Testis (tissue), 2 donors: ENCODE data around the gene ORC3.

Experiments
- POLR2A ChIP-seq: fragments of 450-650 bp; IDR thresholded peaks from one replicate; pipeline ENCODE4 v1.6.1; 2017; ENCODE audit warnings: antibody characterized with exemption, mild to moderate bottlenecking, moderate library complexity
- TF ChIP-seq, protein P1 (sequence below), 3 experiments: fragments of 450-650 bp in 2 of 3; fragments of 200-600 bp in 1 of 3; sonication (generic) in 1 of 3; IDR thresholded peaks; one replicate each; pipeline ENCODE4 v1.5.1; 2016 to 2019; ENCODE audit warnings: antibody characterized with exemption in 3 of 3, mild to moderate bottlenecking in 2 of 3, moderate library complexity in 1 of 3

DNA sequence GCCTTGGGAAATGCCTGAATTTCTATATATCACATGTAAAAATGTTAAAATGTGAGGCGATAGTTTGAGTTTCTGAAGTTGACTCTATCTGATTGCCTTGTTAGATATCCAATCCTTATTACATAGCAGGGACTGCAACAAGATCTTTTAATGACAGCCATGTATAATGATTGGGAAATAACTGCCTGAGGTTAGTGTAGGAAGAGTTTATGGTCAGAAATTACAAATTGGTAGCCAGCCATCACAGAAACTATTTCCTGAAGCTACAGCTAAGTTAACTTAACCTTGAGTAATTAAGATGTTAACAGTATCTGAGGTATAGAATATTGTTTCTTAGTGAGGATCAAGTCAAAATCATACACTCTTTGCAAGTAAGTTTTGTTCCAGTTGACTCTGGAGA is 71.1 kb downstream of the ORC3 start:
- TF ChIP-seq POLR2A = no peak
- TF ChIP-seq, protein P1, sequence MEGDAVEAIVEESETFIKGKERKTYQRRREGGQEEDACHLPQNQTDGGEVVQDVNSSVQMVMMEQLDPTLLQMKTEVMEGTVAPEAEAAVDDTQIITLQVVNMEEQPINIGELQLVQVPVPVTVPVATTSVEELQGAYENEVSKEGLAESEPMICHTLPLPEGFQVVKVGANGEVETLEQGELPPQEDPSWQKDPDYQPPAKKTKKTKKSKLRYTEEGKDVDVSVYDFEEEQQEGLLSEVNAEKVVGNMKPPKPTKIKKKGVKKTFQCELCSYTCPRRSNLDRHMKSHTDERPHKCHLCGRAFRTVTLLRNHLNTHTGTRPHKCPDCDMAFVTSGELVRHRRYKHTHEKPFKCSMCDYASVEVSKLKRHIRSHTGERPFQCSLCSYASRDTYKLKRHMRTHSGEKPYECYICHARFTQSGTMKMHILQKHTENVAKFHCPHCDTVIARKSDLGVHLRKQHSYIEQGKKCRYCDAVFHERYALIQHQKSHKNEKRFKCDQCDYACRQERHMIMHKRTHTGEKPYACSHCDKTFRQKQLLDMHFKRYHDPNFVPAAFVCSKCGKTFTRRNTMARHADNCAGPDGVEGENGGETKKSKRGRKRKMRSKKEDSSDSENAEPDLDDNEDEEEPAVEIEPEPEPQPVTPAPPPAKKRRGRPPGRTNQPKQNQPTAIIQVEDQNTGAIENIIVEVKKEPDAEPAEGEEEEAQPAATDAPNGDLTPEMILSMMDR (IDR thresholded peaks at IDR 0.05) = no peak
